Mucosa of descending colon (tissue), 3 donors: Measurements from ENCODE around the gene KRTAP1-3. TPM values are rescaled to one million over a fixed set of nuclear protein-coding genes. Genes with fewer than 3 reads are reported as not detected.
"Not testable (repeated sequence)": the region's sequence is repeated elsewhere in the genome, so short reads cannot be mapped to it uniquely, and the experiment has no call there.

Source experiments
- ATAC-seq: fragments of 200-7000 bp; cut with Tn5 transposase; one replicate; pipeline ENCODE4 v1.9.1; 2020; ENCODE audit warnings: mild to moderate bottlenecking, moderate library complexity
- DNase-seq, 3 donors: peaks; one replicate each; pipeline ENCODE4 v3.0.0-alpha.2; 2020
- H3K36me3 ChIP-seq: fragments of 200-600 bp; one replicate; pipeline ENCODE4 v1.8.0; 2021; ENCODE audit warnings: low read depth, mild to moderate bottlenecking
- H3K4me1 ChIP-seq: fragments of 200-600 bp; one replicate; pipeline ENCODE4 v1.8.0; 2021; ENCODE audit warnings: low read depth, mild to moderate bottlenecking
- H3K4me3 ChIP-seq: fragments of 200-600 bp; one replicate; pipeline ENCODE4 v1.8.0; 2021; ENCODE audit warnings: mild to moderate bottlenecking
- H3K9me3 ChIP-seq: fragments of 200-600 bp; one replicate; pipeline ENCODE4 v1.8.0; 2021; ENCODE audit warnings: mild to moderate bottlenecking
- intact Hi-C, 2 donors: fragments of 100-400 bp; cut with DNase I in 1 of 2; cut with micrococcal nuclease in 1 of 2; formaldehyde crosslinking; loops; one replicate each; pipeline versions ENCODE4 v1.11.0 to v1.11.1; 2022; cut with DNase I, micrococcal nuclease
- total RNA-seq, 3 donors: library from RNA; stranded (reverse); fragmentation: NEBNext Ultra II Directional in 2 of 3; extraction: Animal tissue kit (Norgen Biotek cat#: 25700) in 2 of 3; gene quantifications; one replicate each; pipeline versions ENCODE4 v1.2.1 to v1.2.4, GENCODE V29; 2021 to 2023
- TF ChIP-seq, protein P1 (sequence below): fragments of 200-600 bp; IDR thresholded peaks from one replicate; pipeline ENCODE4 v1.8.0; 2022; ENCODE audit warnings: antibody characterized with exemption, mild to moderate bottlenecking
- donor health status: DM: no; HTN: no; CAD: no; lungs with moderate emphysema.
- donor health status: DM: no; HTN: no; CAD: no.
- donor health status: DM: no; HTN: yes; CAD: no.

The KRTAP1-3 gene
- total RNA-seq, 3 donors from 2014 or later: not detected

DNA sequence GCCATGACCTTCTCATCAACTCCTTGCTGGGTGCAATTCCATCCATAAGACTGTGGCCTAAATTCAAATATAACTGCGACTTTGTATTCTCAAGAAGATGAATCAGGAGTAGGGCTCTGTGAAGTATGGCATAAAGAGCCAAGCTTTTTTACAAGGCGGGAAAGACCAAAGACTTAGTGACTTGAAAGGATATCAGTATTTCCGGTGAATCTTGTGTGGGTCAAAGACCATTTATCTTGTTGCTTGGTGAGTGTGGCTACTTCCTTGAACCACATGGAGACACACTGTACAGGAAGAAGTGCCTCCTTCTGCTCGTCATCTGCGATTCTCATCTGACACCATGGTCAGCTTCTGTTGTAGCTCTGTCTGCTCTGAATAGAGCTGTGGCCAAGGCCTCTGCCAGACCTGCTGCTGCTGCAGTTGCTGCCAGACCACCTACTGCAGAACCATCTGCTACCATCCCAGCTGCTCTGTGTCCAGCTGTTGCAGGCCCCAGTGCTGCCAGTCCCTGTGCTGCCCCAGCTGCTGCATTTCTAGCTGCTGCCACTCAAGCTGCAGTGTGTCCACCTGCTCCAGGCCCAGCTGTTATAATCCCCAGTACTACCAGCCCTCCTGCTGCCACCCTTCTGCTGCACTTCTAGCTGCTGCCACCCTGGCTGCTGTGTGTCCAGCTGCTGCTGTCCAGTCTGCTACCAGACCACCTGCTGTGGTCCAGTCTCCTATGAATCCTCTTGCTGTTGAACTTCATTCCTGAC, 37.1 kb upstream of the KRTAP1-3 start:
- no peak for ATAC-seq
- Histone ChIP-seq H3K9me3 (no peaks in the 10 kb centered on the region), H3K36me3 (no peaks in the 10 kb centered on the region), H3K4me1 (no peaks in the 10 kb centered on the region), H3K4me3 (no peak overlapping the region)
- no peak for DNase-seq
- intact Hi-C loops: no loop called here
- TF ChIP-seq, protein P1, sequence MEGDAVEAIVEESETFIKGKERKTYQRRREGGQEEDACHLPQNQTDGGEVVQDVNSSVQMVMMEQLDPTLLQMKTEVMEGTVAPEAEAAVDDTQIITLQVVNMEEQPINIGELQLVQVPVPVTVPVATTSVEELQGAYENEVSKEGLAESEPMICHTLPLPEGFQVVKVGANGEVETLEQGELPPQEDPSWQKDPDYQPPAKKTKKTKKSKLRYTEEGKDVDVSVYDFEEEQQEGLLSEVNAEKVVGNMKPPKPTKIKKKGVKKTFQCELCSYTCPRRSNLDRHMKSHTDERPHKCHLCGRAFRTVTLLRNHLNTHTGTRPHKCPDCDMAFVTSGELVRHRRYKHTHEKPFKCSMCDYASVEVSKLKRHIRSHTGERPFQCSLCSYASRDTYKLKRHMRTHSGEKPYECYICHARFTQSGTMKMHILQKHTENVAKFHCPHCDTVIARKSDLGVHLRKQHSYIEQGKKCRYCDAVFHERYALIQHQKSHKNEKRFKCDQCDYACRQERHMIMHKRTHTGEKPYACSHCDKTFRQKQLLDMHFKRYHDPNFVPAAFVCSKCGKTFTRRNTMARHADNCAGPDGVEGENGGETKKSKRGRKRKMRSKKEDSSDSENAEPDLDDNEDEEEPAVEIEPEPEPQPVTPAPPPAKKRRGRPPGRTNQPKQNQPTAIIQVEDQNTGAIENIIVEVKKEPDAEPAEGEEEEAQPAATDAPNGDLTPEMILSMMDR: no peak

DNA sequence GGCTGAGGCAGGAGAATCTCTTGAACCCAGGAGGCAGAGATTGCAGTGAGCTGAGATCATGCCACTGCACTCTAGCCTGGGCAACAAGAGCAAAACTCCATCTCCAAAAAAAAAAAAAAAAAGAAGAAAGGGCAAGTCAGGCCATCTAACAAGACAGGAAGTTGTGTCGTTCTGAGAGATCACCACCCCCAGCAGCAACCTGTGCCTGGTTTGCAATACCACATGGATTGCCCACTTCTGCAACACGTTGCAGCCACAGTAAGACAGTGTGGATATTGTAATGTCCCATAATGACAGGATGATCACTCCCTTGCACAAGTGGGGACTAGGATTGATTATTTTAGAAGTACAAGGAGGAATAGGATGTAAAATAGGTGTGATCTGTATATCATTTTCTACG, 34.4 kb upstream of the KRTAP1-3 start:
- no peaks in the 10 kb centered on the region for H3K36me3 ChIP-seq
- ATAC-seq (no peak), DNase-seq (no peak)
- intact Hi-C loops: no loop called here
- no peak overlapping the region for H3K4me3 ChIP-seq
- H3K4me1 ChIP-seq: no peaks in the 10 kb centered on the region
- no peaks in the 10 kb centered on the region for H3K9me3 ChIP-seq
- TF ChIP-seq, protein P1: no peak

DNA sequence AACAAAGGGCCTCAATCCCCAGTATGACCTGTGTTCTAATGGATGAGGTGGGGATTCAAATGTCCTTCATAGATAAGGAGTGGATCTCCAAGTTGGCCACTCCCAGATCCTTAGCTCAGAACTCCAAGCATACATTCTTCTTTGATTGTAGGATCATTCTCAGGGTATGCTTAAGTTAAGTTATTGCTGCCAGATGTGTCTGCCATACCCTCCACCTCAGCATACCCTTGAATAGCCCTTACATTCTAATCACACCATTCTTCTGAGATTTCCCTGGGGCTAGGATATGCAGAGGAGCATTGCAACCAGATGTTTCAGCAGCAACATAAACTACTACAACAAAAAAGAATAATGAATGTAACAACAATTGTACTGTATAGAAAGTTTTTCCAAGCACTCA, 32.6 kb upstream of the KRTAP1-3 start:
- Histone ChIP-seq H3K9me3 (no peaks in the 10 kb centered on the region), H3K36me3 (no peaks in the 10 kb centered on the region), H3K4me1 (no peaks in the 10 kb centered on the region), H3K4me3 (no peak overlapping the region)
- ATAC-seq (no peak), DNase-seq (no peak)
- intact Hi-C loops: no loop called here
- TF ChIP-seq, protein P1: no peak

DNA sequence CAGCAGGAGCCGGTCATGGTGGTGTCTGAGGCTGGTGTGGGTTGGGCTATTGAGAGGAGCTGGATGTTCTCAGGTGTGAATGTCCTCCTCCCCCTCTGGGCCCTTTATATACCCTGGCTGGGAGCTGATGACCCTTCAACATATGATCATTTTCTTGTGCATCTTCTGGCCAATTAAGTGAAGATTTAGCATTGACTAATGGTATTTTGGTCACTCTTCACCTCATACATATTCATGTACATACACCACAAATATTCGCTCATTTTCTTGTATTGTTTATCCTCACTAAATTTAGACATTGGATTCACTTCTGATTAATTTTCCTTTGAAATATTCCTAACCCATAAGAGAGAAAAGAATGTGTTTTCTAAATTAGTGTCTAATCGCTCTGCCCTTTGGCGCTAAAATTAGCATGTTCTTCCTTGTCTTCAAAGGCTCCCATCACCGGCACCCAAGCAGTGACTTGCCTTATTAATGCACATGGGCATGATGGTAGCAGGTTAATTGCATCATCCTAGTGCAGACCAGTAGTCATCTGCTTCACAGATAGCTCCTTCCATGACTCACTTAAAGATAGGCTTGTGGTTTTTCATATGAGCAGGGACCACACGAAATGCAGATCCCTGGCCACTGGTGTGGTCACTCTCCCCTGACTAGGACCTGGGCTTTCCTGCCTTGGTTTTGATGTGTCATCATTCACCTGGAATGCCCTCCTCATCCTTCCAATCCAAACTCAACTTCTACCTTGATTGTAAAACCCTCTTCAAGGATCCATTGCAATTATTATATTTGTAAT, 31.4 kb upstream of the KRTAP1-3 start, which contains the start of gene KRTAP2-4:
Gene KRTAP2-4 (minus strand): TSS at position 51 of the 796 bp plus-strand sequence. CDS start 34 bp downstream, at position 17.
- H3K4me3 ChIP-seq: no peak within 1 kb of the TSS
- intact Hi-C loops: no loop called here
- no peaks in the 10 kb centered on the region for H3K36me3 ChIP-seq
- H3K4me1 ChIP-seq: no peaks in the 10 kb centered on the region
- TF ChIP-seq, protein P1: no peak
- DNase-seq (no peak), ATAC-seq (no peak)
- H3K9me3 ChIP-seq: no peaks in the 10 kb centered on the region

DNA sequence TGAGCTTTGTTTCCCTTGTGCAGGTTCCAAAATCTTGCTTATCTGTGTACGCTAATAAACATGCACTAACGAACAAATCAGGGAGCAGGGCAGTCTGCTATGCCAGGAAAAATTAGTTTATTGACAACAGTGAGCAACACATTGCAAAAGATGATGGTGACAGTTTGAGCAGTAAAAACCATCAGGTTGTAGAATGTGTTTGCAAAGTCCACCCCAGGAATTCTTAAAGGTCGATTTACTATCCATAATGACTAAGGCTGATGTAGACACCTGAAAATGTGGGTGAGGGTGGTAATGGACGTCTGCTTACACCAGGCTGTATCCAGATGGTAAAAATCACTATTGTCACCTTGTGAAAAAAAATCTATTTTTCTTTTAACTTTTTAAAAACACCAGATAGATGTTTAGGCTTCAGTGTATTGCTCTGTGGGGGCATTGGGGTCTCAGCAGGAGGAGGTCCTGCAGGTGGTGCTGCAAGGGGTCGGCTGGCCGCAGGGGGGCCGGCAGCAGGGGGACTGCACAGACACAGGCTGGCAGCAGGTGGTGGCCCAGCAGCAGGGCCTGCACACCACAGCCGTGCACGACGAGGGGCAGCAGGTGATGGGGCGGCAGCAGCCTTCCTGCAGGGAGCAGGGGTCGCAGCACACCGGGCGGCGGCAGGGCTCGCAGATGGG, 30.5 kb upstream of the KRTAP1-3 start:
- DNase-seq, ATAC-seq, intact Hi-C loops, H3K4me3 ChIP-seq, H3K4me1 ChIP-seq, H3K9me3 ChIP-seq, H3K36me3 ChIP-seq: not testable (repeated sequence)
